SK-N-SH (cell line): ENCODE data around the gene CFTR. TPM values are rescaled to one million over a fixed set of nuclear protein-coding genes. Genes with fewer than 3 reads are reported as not detected.

Source experiments
- CTCF ChIA-PET: fragments of 300-600, 350-600 bp; formaldehyde crosslinking; extraction: SDS; loops from one replicate; lab custom pipeline; 2021; lab: Yijun Ruan, JAX
- POLR2A ChIA-PET: fragments of 350-600 bp; sonication (Branson Sonifier 250); formaldehyde crosslinking; extraction: SDS; loops from one replicate; lab custom pipeline; 2020; ENCODE audit warnings: antibody characterized with exemption, inconsistent platforms; lab: Yijun Ruan, JAX
- DNase-seq: peaks from one replicate; pipeline ENCODE4 v3.0.0; 2012
- H2AFZ ChIP-seq: fragments of 200-600 bp; sonication (generic); 2 replicates; pipeline ENCODE4 v1.8.1; 2016; ENCODE audit warnings: antibody characterized with exemption, mild to moderate bottlenecking, low read depth
- H3F3A ChIP-seq: fragments of 200-600 bp; sonication (generic); replicated peaks from 2 replicates; pipeline ENCODE3; 2016; ENCODE audit warnings: antibody characterized with exemption, mild to moderate bottlenecking; ENCODE audit not compliant: insufficient read depth
- H3K27ac ChIP-seq, 2 experiments: fragments of 200-500 bp in 1 of 2; fragments of 200-600 bp in 1 of 2; sonication (Bioruptor generic) in 1 of 2; sonication (generic), shearing (Covaris generic) in 1 of 2; 2 replicates each; pipeline versions ENCODE4 v1.5.1 to v1.6.1; 2014 to 2016; ENCODE audit warnings: low read depth in 2 of 2, inconsistent platforms in 1 of 2, low read length in 1 of 2, mild to moderate bottlenecking in 1 of 2, mixed read lengths in 1 of 2
- H3K27me3 ChIP-seq: fragments of 200-600 bp; sonication (generic), shearing (Covaris generic); 2 replicates; pipeline ENCODE4 v1.6.1; 2016; ENCODE audit warnings: mixed run types; ENCODE audit not compliant: insufficient read depth
- H3K36me3 ChIP-seq, 2 experiments: fragments of 200-500 bp in 1 of 2; fragments of 200-600 bp in 1 of 2; sonication (Bioruptor generic) in 1 of 2; sonication (generic) in 1 of 2; replicated peaks in 1 of 2; 2 replicates each; pipeline versions ENCODE3 to v1.5.1; 2014 to 2016; ENCODE audit warnings: low read length in 1 of 2, mild to moderate bottlenecking in 1 of 2; ENCODE audit not compliant: insufficient read depth in 2 of 2, control insufficient read depth in 1 of 2
- H3K4me1 ChIP-seq, 2 experiments: fragments of 200-500 bp in 1 of 2; fragments of 200-600 bp in 1 of 2; sonication (Bioruptor generic) in 1 of 2; sonication (generic), shearing (Covaris generic) in 1 of 2; 2 replicates each; pipeline versions ENCODE4 v1.5.1 to v1.6.1; 2014 to 2016; ENCODE audit warnings: low read depth in 1 of 2, low read length in 1 of 2, mixed run types in 1 of 2; ENCODE audit not compliant: insufficient read depth in 2 of 2, control insufficient read depth in 1 of 2
- H3K4me2 ChIP-seq: fragments of 200-600 bp; sonication (generic), shearing (Covaris generic); 2 replicates; pipeline ENCODE4 v1.6.1; 2017; ENCODE audit warnings: mixed run types
- H3K4me3 ChIP-seq, 2 experiments: fragments of 200-500 bp in 1 of 2; fragments of 200-600 bp in 1 of 2; sonication (Bioruptor generic) in 1 of 2; sonication (generic), shearing (Covaris generic) in 1 of 2; 2 replicates each; pipeline versions ENCODE4 v1.5.1 to v1.8.1; 2014 to 2016; ENCODE audit warnings: low read depth in 2 of 2, inconsistent platforms in 1 of 2, low read length in 1 of 2, mild to moderate bottlenecking in 1 of 2, mixed read lengths in 1 of 2, moderate library complexity in 1 of 2
- H3K79me2 ChIP-seq: fragments of 200-600 bp; sonication (generic); 2 replicates; pipeline ENCODE4 v1.8.1; 2017; ENCODE audit warnings: mild to moderate bottlenecking; ENCODE audit not compliant: insufficient read depth
- H3K9ac ChIP-seq: fragments of 200-600 bp; sonication (generic); 2 replicates; pipeline ENCODE4 v1.6.1; 2017; ENCODE audit warnings: mixed run types
- H3K9me2 ChIP-seq: fragments of 200-600 bp; sonication (generic); 2 replicates; pipeline ENCODE4 v1.6.1; 2017; ENCODE audit warnings: mixed run types
- H3K9me3 ChIP-seq: fragments of 200-600 bp; sonication (generic); 2 replicates; pipeline ENCODE4 v1.6.1; 2017; ENCODE audit warnings: mixed run types, mild to moderate bottlenecking, moderate library complexity
- H4K20me1 ChIP-seq: fragments of 200-600 bp; sonication (generic); 2 replicates; pipeline ENCODE4 v1.6.1; 2017; ENCODE audit warnings: mild to moderate bottlenecking, mixed run types; ENCODE audit not compliant: insufficient read depth
- ELF1 ChIP-seq: IDR thresholded peaks from 2 replicates; pipeline ENCODE4 v1.4.0; 2012
- FOSL2 ChIP-seq: IDR thresholded peaks from 2 replicates; pipeline ENCODE4 v1.4.0; 2012; ENCODE audit warnings: low read depth, mild to moderate bottlenecking, moderate library complexity, borderline replicate concordance
- FOXJ3 ChIP-seq: sonication (generic); formaldehyde crosslinking; IDR thresholded peaks from 2 replicates; pipeline ENCODE4 v1.5.1; 2020; ENCODE audit warnings: mild to moderate bottlenecking, missing genetic modification reagents
- FOXM1 ChIP-seq: IDR thresholded peaks from 2 replicates; pipeline ENCODE4 v1.4.0; 2012; ENCODE audit warnings: low read depth, mild to moderate bottlenecking
- IRF3 ChIP-seq: fragments of 150-350 bp; IDR thresholded peaks from 2 replicates; pipeline ENCODE4 v1.6.1; 2016; ENCODE audit warnings: mild to moderate bottlenecking, low read depth, low read length
- JUND ChIP-seq: IDR thresholded peaks from 2 replicates; pipeline ENCODE4 v1.4.0; 2012
- MAX ChIP-seq: IDR thresholded peaks from 2 replicates; pipeline ENCODE4 v1.4.0; 2012; ENCODE audit warnings: low read depth
- MXI1 ChIP-seq: IDR thresholded peaks from 2 replicates; pipeline ENCODE4 v1.6.1; 2012; ENCODE audit warnings: mild to moderate bottlenecking, low read depth, low read length, improper control_type of control experiment
- NFIC ChIP-seq: IDR thresholded peaks from 2 replicates; pipeline ENCODE4 v1.4.0; 2012; ENCODE audit warnings: borderline replicate concordance
- NRF1 ChIP-seq: IDR thresholded peaks from 2 replicates; pipeline ENCODE4 v1.6.1; 2012; ENCODE audit warnings: low read depth, mild to moderate bottlenecking, low read length
- RCOR1 ChIP-seq: fragments of 150-350 bp; IDR thresholded peaks from 2 replicates; pipeline ENCODE4 v1.6.1; 2017; ENCODE audit warnings: antibody characterized with exemption, low read length
- RFX5 ChIP-seq: IDR thresholded peaks from 2 replicates; pipeline ENCODE4 v1.6.1; 2012; ENCODE audit warnings: mild to moderate bottlenecking, improper control_type of control experiment, low read length
- SIN3A ChIP-seq: IDR thresholded peaks from 2 replicates; pipeline ENCODE4 v1.6.1; 2012; ENCODE audit warnings: low read depth, mild to moderate bottlenecking, low read length, moderate library complexity, borderline replicate concordance
- TCF12 ChIP-seq: IDR thresholded peaks from 2 replicates; pipeline ENCODE4 v1.4.0; 2012
- TEAD4 ChIP-seq: IDR thresholded peaks from 2 replicates; pipeline ENCODE4 v1.4.0; 2012; ENCODE audit warnings: mild to moderate bottlenecking, borderline replicate concordance; ENCODE audit not compliant: insufficient read depth
- USF2 ChIP-seq: fragments of 150-350 bp; IDR thresholded peaks from 2 replicates; pipeline ENCODE4 v1.6.1; 2017; ENCODE audit warnings: antibody characterized with exemption, low read length, low read depth, borderline replicate concordance
- ZBTB33 ChIP-seq: IDR thresholded peaks from 2 replicates; pipeline ENCODE4 v1.4.0; 2012; ENCODE audit warnings: low read depth, borderline replicate concordance
- WGBS: methylation state at CpG from one replicate; pipeline ENCODE4 v1.1.6; 2017; ENCODE audit warnings: low lambda C conversion rate; 5-methylcytosine and 5-hydroxymethylcytosine counted together
- polyA plus RNA-seq, 3 experiments: library from polyadenylated mRNA; depleted of rRNA; stranded (reverse); fragments of >200 nt; gene quantifications; 2 replicates each; pipeline ENCODE4 v1.2.3, GENCODE V29; 2012
- TF ChIP-seq, protein P1 (sequence below): IDR thresholded peaks from 2 replicates; pipeline ENCODE4; 2012

CFTR gene
- polyA plus RNA-seq, 1 of the 3 experiments (the other 2 are of a cell fraction) = not detected

GRCh38 chr7:117445206-117445605 lies 34.6 kb upstream of the CFTR start:
- Histone ChIP-seq H3K79me2 (no peaks in the 10 kb centered on the region), H3K4me1 (no peaks in the 10 kb centered on the region), H3K36me3 (no peaks in the 10 kb centered on the region), H2AFZ (no peak overlapping the region), H4K20me1 (no peaks in the 10 kb centered on the region), H3K9me2 (no peaks in the 10 kb centered on the region), H3F3A (no peaks in the 10 kb centered on the region), H3K4me3 (no peak overlapping the region), H3K27me3 (no peaks in the 10 kb centered on the region), H3K9me3 (no peaks in the 10 kb centered on the region), H3K27ac (no peak overlapping the region), H3K4me2 (no peak overlapping the region), H3K9ac (no peak overlapping the region)
- TF ChIP-seq IRF3 = no peak
- TF ChIP-seq TEAD4 = no peak
- TF ChIP-seq NFIC = no peak
- no peak for TF ChIP-seq FOSL2
- TF ChIP-seq USF2 = no peak
- no peak for TF ChIP-seq RFX5
- TF ChIP-seq RCOR1 = no peak
- TF ChIP-seq SIN3A = no peak
- no peak for DNase-seq
- 4% methylated on average over 1 of the region's 1 CpG for WGBS
- CTCF ChIA-PET = interaction anchor here (1.9 kb wide), 1 partner anchor 14 kb away, joined by 7 read pairs; no protein-coding TSS in a partner anchor
- POLR2A ChIA-PET = no interaction called here

DNA sequence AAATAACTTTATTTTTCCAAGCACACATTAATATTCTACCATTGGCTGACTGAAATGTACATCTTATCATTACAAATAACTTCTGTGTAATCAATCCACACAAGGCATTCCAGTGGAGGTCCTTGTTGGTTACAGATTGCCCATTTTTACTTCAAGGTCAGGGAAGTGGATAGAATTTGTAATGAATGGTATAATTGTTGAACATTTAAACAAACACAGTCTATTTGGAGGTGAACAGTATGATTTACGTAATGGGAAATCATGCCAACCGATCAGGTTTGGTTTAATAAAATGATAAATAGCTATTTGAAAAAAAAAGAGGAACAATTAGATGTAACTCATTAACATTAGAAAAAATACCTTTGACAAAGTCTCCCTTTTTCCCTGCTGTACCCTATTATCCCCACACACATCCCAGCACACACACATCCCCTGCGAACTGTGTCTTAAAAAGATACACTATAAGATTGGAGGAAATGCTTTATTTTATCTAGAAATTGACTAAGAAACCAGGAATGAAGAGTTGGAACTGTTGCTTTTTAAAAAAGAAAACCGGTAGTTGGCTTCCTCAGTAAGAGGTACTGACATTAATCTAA lies 33.5 kb upstream of the CFTR start:
- H3K4me3 ChIP-seq = no peak overlapping the region
- no peaks in the 10 kb centered on the region for H3K36me3 ChIP-seq
- H3K27ac ChIP-seq = no peak overlapping the region
- no peak overlapping the region for H2AFZ ChIP-seq
- no peaks in the 10 kb centered on the region for H3K79me2 ChIP-seq
- no peaks in the 10 kb centered on the region for H4K20me1 ChIP-seq
- no peaks in the 10 kb centered on the region for H3K27me3 ChIP-seq
- 9% methylated on average over 4 of the region's 4 CpGs for WGBS
- no peaks in the 10 kb centered on the region for H3F3A ChIP-seq
- no peak for DNase-seq
- H3K4me1 ChIP-seq = no peaks in the 10 kb centered on the region
- ChIA-PET CTCF (interaction anchor here (1.9 kb wide), 1 partner anchor 13 kb away, joined by 7 read pairs; no protein-coding TSS in a partner anchor), POLR2A (no interaction called here)
- no peak overlapping the region for H3K9ac ChIP-seq
- H3K9me3 ChIP-seq = no peaks in the 10 kb centered on the region
- no peak overlapping the region for H3K4me2 ChIP-seq
- no peaks in the 10 kb centered on the region for H3K9me2 ChIP-seq
- TF ChIP-seq ZBTB33 (no peak), MXI1 (no peak), MAX (no peak), RFX5 (no peak), FOXM1 (no peak), TCF12 (no peak), JUND (no peak), NRF1 (no peak), TEAD4 (no peak), ELF1 (no peak), IRF3 (no peak), FOXJ3 (CRISPR knock-in tag) (no peak)
- TF ChIP-seq, protein P1, sequence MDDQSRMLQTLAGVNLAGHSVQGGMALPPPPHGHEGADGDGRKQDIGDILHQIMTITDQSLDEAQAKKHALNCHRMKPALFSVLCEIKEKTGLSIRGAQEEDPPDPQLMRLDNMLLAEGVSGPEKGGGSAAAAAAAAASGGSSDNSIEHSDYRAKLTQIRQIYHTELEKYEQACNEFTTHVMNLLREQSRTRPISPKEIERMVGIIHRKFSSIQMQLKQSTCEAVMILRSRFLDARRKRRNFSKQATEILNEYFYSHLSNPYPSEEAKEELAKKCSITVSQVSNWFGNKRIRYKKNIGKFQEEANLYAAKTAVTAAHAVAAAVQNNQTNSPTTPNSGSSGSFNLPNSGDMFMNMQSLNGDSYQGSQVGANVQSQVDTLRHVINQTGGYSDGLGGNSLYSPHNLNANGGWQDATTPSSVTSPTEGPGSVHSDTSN = no peak
